Common myeloid progenitor, CD34-positive (primary cell): Measurements from ENCODE around the gene SLF2.
"Not testable (repeated sequence)": the region's sequence is repeated elsewhere in the genome, so short reads cannot be mapped to it uniquely, and the experiment has no call there.

Experiments used
- CTCF ChIA-PET: fragments of 350-600 bp; sonication (Branson Sonifier 250); formaldehyde crosslinking; loops from one replicate; lab custom pipeline; 2021; ENCODE audit warnings: antibody characterized with exemption; lab: Charles Lee
- POLR2A ChIA-PET: fragments of 350-600 bp; sonication (Branson Sonifier 250); formaldehyde crosslinking; loops from one replicate; lab custom pipeline; 2021; ENCODE audit warnings: antibody characterized with exemption; lab: Charles Lee
- DNase-seq, 3 donors: peaks; one replicate each; pipeline versions ENCODE4 v3.0.0 to v3.0.0-alpha.2; 2013
- H3K27ac ChIP-seq, 2 experiments: 1 replicate in 1 of 2; 2 replicates in 1 of 2; pipeline ENCODE4 v1.7.0; 2013; ENCODE audit warnings: inconsistent platforms in 2 of 2, low read length in 2 of 2, mild to moderate bottlenecking in 2 of 2, low read depth in 1 of 2, moderate library complexity in 1 of 2; ENCODE audit not compliant: severe bottlenecking in 2 of 2, insufficient read depth in 1 of 2, poor library complexity in 1 of 2
- H3K27me3 ChIP-seq, 5 experiments: replicated peaks in 2 of 5; 1 replicate in 3 of 5; 2 replicates in 2 of 5; pipeline versions ENCODE4 v1.6.1 to v1.7.0; 2013; ENCODE audit warnings: low read length in 4 of 5, mild to moderate bottlenecking in 2 of 5, moderate library complexity in 2 of 5, inconsistent platforms in 1 of 5; ENCODE audit not compliant: insufficient read depth in 5 of 5, control insufficient read depth in 4 of 5
- H3K36me3 ChIP-seq, 4 experiments: 1 replicate in 2 of 4; 2 replicates in 2 of 4; pipeline versions ENCODE4 v1.6.1 to v1.7.0; 2013; ENCODE audit warnings: low read length in 3 of 4, control low read depth in 1 of 4, mild to moderate bottlenecking in 1 of 4; ENCODE audit not compliant: control insufficient read depth in 4 of 4, insufficient read depth in 4 of 4
- H3K4me1 ChIP-seq, 4 experiments: 1 replicate in 3 of 4; 2 replicates in 1 of 4; pipeline versions ENCODE4 v1.6.1 to v1.7.1; 2013; ENCODE audit warnings: low read length in 3 of 4, mild to moderate bottlenecking in 3 of 4, control low read depth in 1 of 4, inconsistent platforms in 1 of 4, moderate library complexity in 1 of 4; ENCODE audit not compliant: control insufficient read depth in 4 of 4, insufficient read depth in 4 of 4; ENCODE audit errors: control extremely low read depth in 1 of 4
- H3K4me3 ChIP-seq, 7 experiments: 1 replicate in 4 of 7; 2 replicates in 3 of 7; pipeline versions ENCODE4 v1.5.1 to v1.7.0; 2013; ENCODE audit warnings: mild to moderate bottlenecking in 7 of 7, low read length in 6 of 7, moderate library complexity in 6 of 7, inconsistent platforms in 2 of 7, low read depth in 2 of 7, control low read depth in 1 of 7; ENCODE audit not compliant: insufficient read depth in 4 of 7, control insufficient read depth in 1 of 7; ENCODE audit errors: extremely low read depth in 1 of 7
- H3K9me3 ChIP-seq, 5 experiments: 1 replicate in 4 of 5; 2 replicates in 1 of 5; pipeline versions ENCODE4 v1.6.1 to v1.7.1; 2013; ENCODE audit warnings: low read length in 4 of 5, mild to moderate bottlenecking in 2 of 5, inconsistent platforms in 1 of 5, low read depth in 1 of 5, moderate library complexity in 1 of 5; ENCODE audit not compliant: control insufficient read depth in 4 of 5, insufficient read depth in 2 of 5; ENCODE audit errors: control extremely low read depth in 1 of 5
- WGBS: methylation state at CpG from one replicate; pipeline ENCODE4 v1.1.5; 2013; ENCODE audit not compliant: insufficient coverage; 5-methylcytosine and 5-hydroxymethylcytosine counted together

SLF2 gene

DNA sequence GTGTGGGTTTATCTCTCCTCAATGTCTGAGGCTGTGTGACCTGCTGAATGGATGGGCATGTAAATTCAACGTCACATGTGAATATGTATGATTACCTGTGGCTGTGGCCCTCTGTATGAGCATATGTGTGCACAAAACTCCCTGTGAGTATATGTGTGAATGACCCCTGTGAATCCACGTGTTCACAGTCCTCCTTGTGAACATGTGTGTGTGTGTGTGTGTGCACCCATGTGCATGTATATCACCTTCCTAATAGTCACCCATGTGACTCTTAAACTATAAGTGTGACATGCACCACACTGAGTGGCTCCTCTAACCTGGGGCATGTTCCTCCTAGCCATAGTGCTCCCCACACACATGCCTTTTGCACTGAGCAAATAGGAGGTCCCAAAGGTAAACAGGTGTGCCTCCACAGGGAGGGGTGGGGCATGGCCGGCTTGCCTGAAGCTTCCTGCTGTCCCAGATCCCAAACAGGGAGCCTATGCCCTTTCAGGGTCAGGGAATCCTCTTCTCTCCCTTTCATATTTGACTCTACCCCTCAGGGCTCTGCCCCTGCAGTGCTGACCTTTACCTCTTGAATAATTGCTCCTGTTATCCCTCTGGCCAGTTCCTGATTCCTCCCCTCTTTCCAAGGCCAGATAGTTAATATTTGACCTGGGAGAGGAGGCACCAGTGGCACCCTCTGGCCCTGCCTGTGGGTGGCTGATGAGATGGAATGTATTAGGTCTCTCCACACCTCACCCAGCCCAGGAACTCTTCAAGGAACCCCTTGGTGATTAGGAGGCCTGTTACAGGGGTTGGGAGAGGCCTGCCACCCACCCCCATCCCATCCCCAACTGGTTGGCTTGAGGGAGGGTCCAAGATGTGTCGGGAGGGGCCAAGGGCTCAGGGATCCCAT, 58.4 kb downstream of the SLF2 start:
- CTCF ChIA-PET, result interaction anchor here (1.0 to 9.1 kb wide), 8 partner anchors 10 to 80 kb away, joined by 3 to 82 read pairs (median 4); no protein-coding TSS in a partner anchor
- POLR2A ChIA-PET, result no interaction called here

DNA sequence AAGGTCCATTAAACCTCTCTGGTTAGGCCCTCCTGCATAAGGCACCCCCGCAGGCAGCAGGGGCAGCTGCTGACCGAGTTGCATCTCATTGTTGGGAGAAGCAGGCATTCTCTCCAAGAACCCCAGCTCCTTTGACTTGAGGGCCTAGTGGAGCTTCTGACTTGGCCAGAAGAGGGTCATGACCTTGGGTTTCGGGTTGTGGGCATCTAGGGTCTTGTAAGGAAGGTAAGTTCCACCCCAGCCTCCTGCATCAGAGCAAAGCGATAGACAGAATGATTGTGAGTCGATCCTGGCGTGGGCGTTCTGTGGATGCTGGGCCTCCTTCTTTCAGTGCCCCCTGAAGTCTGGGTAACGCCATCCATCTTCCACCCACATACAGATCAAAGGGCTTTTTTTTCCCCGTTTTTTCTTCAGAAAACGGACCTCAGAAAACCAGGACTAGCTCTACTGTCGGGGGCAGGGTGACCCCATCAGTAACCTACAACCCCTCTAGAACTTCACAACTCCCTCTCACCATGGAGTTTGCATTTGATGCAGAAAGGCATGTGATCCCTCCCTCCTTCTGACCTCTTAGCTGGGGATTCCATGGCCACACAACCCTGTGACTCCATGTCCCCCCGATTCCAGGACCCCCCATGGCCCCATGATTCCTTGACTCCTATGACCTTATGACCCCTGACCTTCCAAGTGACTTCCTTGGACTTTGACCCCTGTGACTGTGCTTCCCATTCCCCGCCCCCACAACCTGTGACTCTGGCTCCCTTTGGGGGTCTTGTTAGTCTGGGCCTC, 59.5 kb downstream of the SLF2 start:
- DNase-seq, result no peak
- WGBS, result 97% methylated on average over 9 of the region's 13 CpGs
- Histone ChIP-seq H3K9me3 (no peaks in the 10 kb centered on the region), H3K27ac (no peak overlapping the region), H3K4me1 (peaks cover 0 to 17% (median 13%) of the 10 kb centered on the region in 4 experiments), H3K4me3 (no peak overlapping the region), H3K36me3 (no peaks in the 10 kb centered on the region), H3K27me3 (peaks cover 0 to 4% (median 2%) of the 10 kb centered on the region in 5 experiments)
- ChIA-PET CTCF (interaction anchor here (1.0 to 1.8 kb wide), 10 partner anchors 9 to 78 kb away, joined by 3 to 8 read pairs (median 4); no protein-coding TSS in a partner anchor), POLR2A (no interaction called here)

More for the DNA sequence above, 58.4 kb downstream of the SLF2 start:
- WGBS, result 100% methylated on average over 1 of the region's 4 CpGs
- no peak for DNase-seq
- H3K36me3 ChIP-seq, result peaks cover 0 to 6% (median 1%) of the 10 kb centered on the region in 4 experiments
- H3K4me3 ChIP-seq, result no peak overlapping the region
- no peaks in the 10 kb centered on the region for H3K9me3 ChIP-seq
- peaks cover 0 to 4% (median 2%) of the 10 kb centered on the region in 5 experiments for H3K27me3 ChIP-seq
- H3K27ac ChIP-seq, result no peak overlapping the region
- peaks cover 0 to 19% (median 13%) of the 10 kb centered on the region in 4 experiments for H3K4me1 ChIP-seq

DNA sequence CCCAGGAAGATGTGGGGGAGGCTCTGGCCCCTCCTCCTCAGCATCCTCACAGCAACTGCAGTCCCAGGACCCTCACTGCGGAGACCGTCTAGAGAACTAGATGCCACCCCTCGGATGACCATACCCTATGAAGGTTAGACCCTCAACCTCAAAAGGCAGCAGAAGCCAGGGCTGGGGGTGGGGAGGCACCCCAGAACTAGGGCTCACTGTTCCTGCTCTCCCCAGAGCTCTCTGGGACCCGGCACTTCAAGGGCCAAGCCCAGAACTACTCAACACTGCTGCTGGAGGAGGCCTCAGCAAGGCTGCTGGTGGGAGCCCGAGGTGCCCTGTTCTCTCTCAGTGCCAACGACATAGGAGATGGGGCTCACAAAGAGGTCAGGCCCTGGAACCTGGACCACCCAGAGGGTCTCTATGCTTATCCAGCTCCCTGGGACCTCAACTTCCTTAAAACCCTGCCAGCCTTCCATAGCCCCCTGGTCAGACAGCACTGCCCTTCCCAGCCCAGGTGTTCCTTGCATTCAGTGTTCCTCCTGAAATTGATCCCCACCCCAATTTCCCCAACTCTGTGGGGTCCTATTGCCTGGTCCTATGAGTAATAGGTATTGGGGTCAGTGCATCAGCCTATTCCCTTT, 60.3 kb downstream of the SLF2 start:
- 98% methylated on average over 6 of the region's 6 CpGs for WGBS
- no peak overlapping the region for H3K27ac ChIP-seq
- no peaks in the 10 kb centered on the region for H3K36me3 ChIP-seq
- CTCF ChIA-PET, result interaction anchor here (1.0 to 1.8 kb wide), 11 partner anchors 8 to 52 kb away, joined by 3 to 8 read pairs (median 4); no protein-coding TSS in a partner anchor
- peaks cover 0 to 15% (median 13%) of the 10 kb centered on the region in 4 experiments for H3K4me1 ChIP-seq
- no peak for DNase-seq
- no peak overlapping the region for H3K4me3 ChIP-seq
- H3K27me3 ChIP-seq, result peaks cover 0 to 4% (median 2%) of the 10 kb centered on the region in 5 experiments
- POLR2A ChIA-PET, result no interaction called here
- no peaks in the 10 kb centered on the region for H3K9me3 ChIP-seq

DNA sequence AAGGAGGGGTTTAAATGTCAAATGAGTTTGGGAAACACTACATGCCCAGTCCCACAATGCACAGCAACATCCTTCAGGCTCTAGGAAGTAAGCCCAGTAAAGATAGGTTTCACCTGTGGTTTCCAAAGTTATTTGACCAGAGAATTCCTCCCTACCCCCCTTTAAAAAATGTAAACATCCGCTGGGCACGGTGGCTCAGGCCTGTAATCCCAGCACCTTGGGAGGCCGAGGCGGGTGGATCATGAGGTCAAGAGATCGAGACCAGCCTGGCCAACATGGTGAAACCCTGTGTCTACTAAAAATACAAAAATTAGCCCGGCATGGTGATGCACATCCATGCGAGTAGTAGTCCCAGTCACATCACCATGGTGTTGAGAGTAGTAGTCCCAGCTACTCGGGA, 62.6 kb downstream of the SLF2 start:
- H3K27ac ChIP-seq, H3K4me3 ChIP-seq, POLR2A ChIA-PET, H3K9me3 ChIP-seq, H3K27me3 ChIP-seq, H3K4me1 ChIP-seq, DNase-seq: not testable (repeated sequence)
- CTCF ChIA-PET, result interaction anchor here (1.2 kb wide), 1 partner anchor 27 kb away, joined by 3 read pairs; no protein-coding TSS in a partner anchor
- 93% methylated on average over 6 of the region's 8 CpGs for WGBS
- peaks cover 2 to 11% (median 6%) of the 10 kb centered on the region in 4 experiments for H3K36me3 ChIP-seq

DNA sequence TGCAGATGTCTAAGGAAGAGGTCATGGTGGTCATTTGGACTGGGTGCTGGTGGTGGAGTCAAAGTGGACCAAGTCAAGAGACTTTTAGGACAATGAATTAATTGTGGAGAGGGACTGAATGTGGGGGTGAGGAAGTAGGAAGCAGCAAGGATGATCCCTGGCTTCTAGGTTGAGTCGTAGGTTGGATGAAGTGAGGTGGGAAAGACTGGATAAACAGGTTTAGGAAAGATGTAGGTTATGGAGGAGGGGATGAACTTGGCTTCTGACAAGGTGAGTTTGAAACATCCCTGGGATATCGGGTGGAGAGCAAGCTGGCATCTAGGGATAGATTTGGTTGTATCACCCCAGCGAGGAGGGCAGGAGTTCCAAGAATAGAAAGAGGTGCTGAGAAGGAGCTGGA, 64.1 kb downstream of the SLF2 start:
- ChIA-PET POLR2A (no interaction called here), CTCF (interaction anchor here (1.0 to 1.5 kb wide), 3 partner anchors 9 to 37 kb away, joined by 3 to 6 read pairs (median 4); no protein-coding TSS in a partner anchor)
- H3K4me3 ChIP-seq, result no peak overlapping the region
- no peak for DNase-seq
- H3K36me3 ChIP-seq, result peaks cover 6 to 23% (median 13%) of the 10 kb centered on the region in 4 experiments
- H3K27ac ChIP-seq, result no peak overlapping the region
- no peaks in the 10 kb centered on the region for H3K9me3 ChIP-seq
- no peaks in the 10 kb centered on the region for H3K4me1 ChIP-seq
- no peaks in the 10 kb centered on the region for H3K27me3 ChIP-seq
- 100% methylated on average over 3 of the region's 3 CpGs for WGBS

DNA sequence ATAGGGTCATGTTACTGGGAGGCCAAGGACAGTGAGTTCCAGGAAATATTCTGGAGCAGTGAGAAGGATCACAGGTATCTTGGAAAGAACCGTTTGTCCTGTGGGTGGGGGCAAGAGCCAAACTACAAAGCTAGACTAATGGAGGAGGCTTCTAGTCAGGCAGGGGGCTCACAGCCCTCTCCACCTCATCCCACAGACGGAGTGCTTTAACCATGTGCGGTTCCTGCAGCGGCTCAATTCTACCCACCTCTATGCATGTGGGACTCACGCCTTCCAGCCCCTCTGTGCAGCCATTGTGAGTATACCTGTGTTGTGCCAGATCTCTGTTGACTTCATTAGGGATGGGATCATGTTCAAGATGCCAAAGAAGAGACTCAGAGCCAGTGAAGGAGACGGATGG, 64.7 kb downstream of the SLF2 start:
- Histone ChIP-seq H3K4me1 (no peaks in the 10 kb centered on the region), H3K27ac (no peak overlapping the region), H3K4me3 (no peak overlapping the region), H3K27me3 (no peaks in the 10 kb centered on the region), H3K36me3 (peaks cover 6 to 23% (median 14%) of the 10 kb centered on the region in 4 experiments), H3K9me3 (no peaks in the 10 kb centered on the region)
- ChIA-PET POLR2A (no interaction called here), CTCF (interaction anchor here (1.0 to 1.5 kb wide), 2 partner anchors 11 to 37 kb away, joined by 3 to 6 read pairs; no protein-coding TSS in a partner anchor)
- 92% methylated on average over 4 of the region's 6 CpGs for WGBS
- no peak for DNase-seq
